GM12878 (cell line): ENCODE data around the gene DMRT1. TPM values are rescaled to one million over a fixed set of nuclear protein-coding genes. Genes with fewer than 3 reads are reported as not detected.

Experiments used
- ATAC-seq: fragments of 200-7000 bp; cut with Tn5 transposase; 3 replicates; pipeline ENCODE4 v1.9.1; 2020; ENCODE audit warnings: mild to moderate bottlenecking, moderate library complexity
- BruUV-seq: library from RNA; stranded (reverse); fragments of 400-500 nt; replicated peaks from 2 replicates; lab custom pipeline; 2021; lab: Mats Ljungman, UMichigan
- CTCF ChIA-PET: fragments of 300-600 bp; sonication (Branson Sonifier 250); formaldehyde crosslinking; extraction: SDS; loops from one replicate; lab custom pipeline; 2021; ENCODE audit warnings: inconsistent platforms; lab: Yijun Ruan, JAX
- POLR2A ChIA-PET: fragments of 350-600 bp; formaldehyde crosslinking; extraction: SDS; loops from one replicate; lab custom pipeline; 2021; ENCODE audit warnings: inconsistent platforms; lab: Charles Lee
- RAD21 ChIA-PET: fragments of 300-600 bp; sonication (Branson Sonifier 250); formaldehyde crosslinking; loops from one replicate; lab custom pipeline; 2023; ENCODE audit warnings: antibody characterized with exemption; ENCODE audit not compliant: unreplicated experiment; lab: Charles Lee
- SMC1A ChIA-PET: fragments of 300-600 bp; sonication (Branson Sonifier 250); formaldehyde crosslinking; loops from one replicate; lab custom pipeline; 2023; ENCODE audit not compliant: unreplicated experiment, uncharacterized antibody; lab: Charles Lee
- DNase-seq: peaks from one replicate; pipeline ENCODE4 v3.0.0-alpha.2; 2011; ENCODE audit warnings: low read depth, low spot score
- FAIRE-seq: peaks from 3 replicates; lab custom pipeline; 2011; peaks lifted over from hg19 to GRCh38; lab: Jason Lieb, UNC
- H2AFZ ChIP-seq: 2 replicates; pipeline ENCODE4 v1.6.0; 2011; ENCODE audit warnings: low read depth, low read length, control low read depth; ENCODE audit not compliant: control insufficient read depth
- H3K27ac ChIP-seq: 2 replicates; pipeline ENCODE4 v1.5.1; 2011; ENCODE audit warnings: control low read depth; ENCODE audit not compliant: control insufficient read depth, insufficient read depth
- H3K27me3 ChIP-seq, 2 experiments: replicated peaks in 1 of 2; 2 replicates each; pipeline versions ENCODE4 v1.6.0 to v1.6.1; 2011; ENCODE audit warnings: low read length in 1 of 2; ENCODE audit not compliant: control insufficient read depth in 2 of 2, insufficient read depth in 2 of 2
- H3K36me3 ChIP-seq, 2 experiments: 2 replicates each; pipeline ENCODE4 v1.5.1; 2011; ENCODE audit warnings: low read length in 1 of 2; ENCODE audit not compliant: control insufficient read depth in 2 of 2, insufficient read depth in 2 of 2
- H3K4me1 ChIP-seq: 2 replicates; pipeline ENCODE4 v1.6.1; 2011; ENCODE audit warnings: mild to moderate bottlenecking, low read length, moderate library complexity, mixed read lengths; ENCODE audit not compliant: control insufficient read depth, insufficient read depth
- H3K4me2 ChIP-seq: 2 replicates; pipeline ENCODE4 v1.6.0; 2011; ENCODE audit warnings: control low read depth; ENCODE audit not compliant: control insufficient read depth, insufficient read depth
- H3K4me3 ChIP-seq: fragments of 200-600 bp; sonication (generic); 2 replicates; pipeline ENCODE4 v1.5.1; 2016
- H3K79me2 ChIP-seq: 2 replicates; pipeline ENCODE4 v1.6.0; 2011; ENCODE audit warnings: low read length; ENCODE audit not compliant: control insufficient read depth, insufficient read depth
- H3K9ac ChIP-seq: 2 replicates; pipeline ENCODE4 v1.8.0; 2011; ENCODE audit warnings: low read length, control low read depth, mixed read lengths; ENCODE audit not compliant: control insufficient read depth, insufficient read depth
- H3K9me3 ChIP-seq: replicated peaks from 3 replicates; pipeline ENCODE4 v1.5.1; 2011; ENCODE audit warnings: mild to moderate bottlenecking, low read length; ENCODE audit not compliant: control insufficient read depth, insufficient read depth
- H4K20me1 ChIP-seq: 2 replicates; pipeline ENCODE4 v1.6.0; 2011; ENCODE audit not compliant: control insufficient read depth, insufficient read depth
- CTCF ChIP-seq, 3 experiments: IDR thresholded peaks in 2 of 3; conservative IDR thresholded peaks in 1 of 3; 2 replicates each; pipeline ENCODE4 v1.5.1; 2011; ENCODE audit warnings: low read depth in 3 of 3, low read length in 3 of 3, mild to moderate bottlenecking in 3 of 3, control low read depth in 2 of 3, moderate library complexity in 2 of 3, inconsistent platforms in 1 of 3, mixed read lengths in 1 of 3; ENCODE audit not compliant: control insufficient read depth in 2 of 3, insufficient read depth in 1 of 3; ENCODE audit errors: extremely low read depth in 1 of 3
- EED ChIP-seq: sonication (generic); IDR thresholded peaks from 2 replicates; pipeline ENCODE4 v1.6.1; 2016; ENCODE audit warnings: antibody characterized with exemption, low read depth
- HDGF ChIP-seq: fragments of 450-650 bp; IDR thresholded peaks from 2 replicates; pipeline ENCODE4 v1.6.1; 2016; ENCODE audit warnings: antibody characterized with exemption
- MTA2 ChIP-seq: fragments of 450-650 bp; IDR thresholded peaks from 2 replicates; pipeline ENCODE4 v1.6.1; 2016; ENCODE audit warnings: low read depth, mild to moderate bottlenecking, moderate library complexity
- RAD21 ChIP-seq: IDR thresholded peaks from 2 replicates; pipeline ENCODE4 v1.6.1; 2011; ENCODE audit warnings: mild to moderate bottlenecking, low read depth, low read length, moderate library complexity; ENCODE audit not compliant: insufficient read depth
- RBBP5 ChIP-seq: fragments of 200-600 bp; sonication (generic); conservative IDR thresholded peaks from 2 replicates; pipeline ENCODE4 v1.6.1; 2016
- RUNX3 ChIP-seq: IDR thresholded peaks from 2 replicates; pipeline ENCODE4 v1.6.1; 2012; ENCODE audit warnings: low read length, inconsistent platforms
- WGBS: methylation state at CpG from one replicate; pipeline ENCODE4 v1.1.6; 2016; ENCODE audit warnings: low lambda C conversion rate; ENCODE audit not compliant: insufficient replicate concordance, insufficient coverage; ENCODE audit errors: missing lambda C conversion rate; 5-methylcytosine and 5-hydroxymethylcytosine counted together
- in situ Hi-C: fragments of 300-500 bp; cut with MboI; formaldehyde crosslinking; loops from 9 replicates; pipeline ENCODE4 v1.14.3; 2018; ENCODE audit warnings: mixed read lengths
- intact Hi-C: fragments of 100-400 bp; cut with micrococcal nuclease; formaldehyde crosslinking; loops from one replicate; pipeline ENCODE4 v1.14.2; 2022; ENCODE audit not compliant: unreplicated experiment
- polyA plus RNA-seq, 11 experiments: library from polyadenylated mRNA; depleted of rRNA in 4 of 11; unstranded in 6 of 11; stranded (reverse) in 5 of 11; fragments of >200 nt; fragmentation: Nextera tagmentation in 4 of 11; fragmentation: Illumina TruSeq in 1 of 11; extraction: Ambion mirVana in 4 of 11; extraction: Trizol in 1 of 11; gene quantifications; 1 replicate in 1 of 11; 2 replicates in 10 of 11; pipeline versions ENCODE4 v1.2.1 to v1.2.3, GENCODE V29; 2011 to 2016; ENCODE audit warnings: inconsistent platforms in 2 of 11, missing spikeins in 2 of 11, low read depth in 1 of 11
- total RNA-seq, 4 experiments: library from RNA; depleted of rRNA in 3 of 4; stranded (reverse); fragments of >200 nt in 3 of 4; fragmentation: Illumina TruSeq in 1 of 4; extraction: Trizol in 1 of 4; gene quantifications; 2 replicates each; pipeline versions ENCODE4 v1.2.1 to v1.2.3, GENCODE V29; 2013 to 2021

Gene DMRT1
- total and polyA plus RNA-seq, 10 of the 15 experiments (the other 5 are each of a cell fraction or from before 2014, with no cell fraction given): 0.06 to 1.9 (median 0.24) TPM

- TF ChIP-seq RUNX3 (no peak), RBBP5 (no peak), RAD21 (no peak)
Observed at GRCh38 chr9:886886-887285, 45.4 kb downstream of the DMRT1 start (continued).

- H3K4me1 ChIP-seq: peaks cover 11% of the 10 kb centered on the region
- H3K27me3 ChIP-seq: no peaks in the 10 kb centered on the region
- no peaks in the 10 kb centered on the region for H4K20me1 ChIP-seq
- no peak overlapping the region for H2AFZ ChIP-seq
- no peak overlapping the region for H3K27ac ChIP-seq
- ChIA-PET RAD21 (interaction anchor here (0.7 to 5.0 kb wide), 5 partner anchors 11 to 260 kb away, joined by 3 to 43 read pairs (median 3); no protein-coding TSS in a partner anchor), SMC1A (interaction anchor here (0.6 to 8.4 kb wide), 6 partner anchors 11 to 509 kb away, joined by 3 to 92 read pairs (median 4); no protein-coding TSS in a partner anchor), POLR2A (interaction anchor here (0.7 kb wide), 1 partner anchor 264 kb away, joined by 3 read pairs; no protein-coding TSS in a partner anchor), CTCF (interaction anchor here (0.9 to 12.8 kb wide), 13 partner anchors 8 to 271 kb away, joined by 3 to 153 read pairs (median 4); no protein-coding TSS in a partner anchor)
- FAIRE-seq (no peak), DNase-seq (no peak), ATAC-seq (no peak)
- 59% methylated on average over 5 of the region's 5 CpGs for WGBS
- no peak overlapping the region for H3K4me3 ChIP-seq
- H3K79me2 ChIP-seq: no peaks in the 10 kb centered on the region
- no peaks in the 10 kb centered on the region for H3K36me3 ChIP-seq
- TF ChIP-seq HDGF: no peak
- TF ChIP-seq EED: no peak
- no peak for TF ChIP-seq MTA2
- TF ChIP-seq CTCF (IDR thresholded peaks at IDR 0.05 in 2 of 3, conservative IDR thresholded peaks at IDR 0.05 in 1 of 3; ENCODE audit: control insufficient read depth in 2 of 3, extremely low read depth in 1 of 3, insufficient read depth in 1 of 3, low read depth in 3 of 3, low read length in 3 of 3): 0 out of 6 replicates have a peak, but pooled peaks of 1 of the 3 experiments have one; percentile 6
- H3K9me3 ChIP-seq: no peaks in the 10 kb centered on the region
- no peak overlapping the region for H3K4me2 ChIP-seq
- in situ Hi-C loops (loop anchor here (5.0 kb wide), 2 partner anchors 110 to 280 kb away; no protein-coding TSS in a partner anchor), intact Hi-C loops (loop anchor here (2.0 to 10.0 kb wide), 3 partner anchors 85 to 983 kb away; no protein-coding TSS in a partner anchor)
- no peak overlapping the region for H3K9ac ChIP-seq
- no TSS peak for BruUV-seq
Observed at GRCh38 chr9:892123-892522, 50.6 kb downstream of the DMRT1 start.
